Esophagus squamous epithelium (tissue), 5 donors: ENCODE data around the gene RNF121. TPM values are rescaled to one million over a fixed set of nuclear protein-coding genes. Genes with fewer than 3 reads are reported as not detected.

ENCODE experiments used
- DNase-seq: peaks from one replicate; lab custom pipeline; 2025; lab: John Stamatoyannopoulos, UW
- H3K27ac ChIP-seq, 4 donors: fragments of 200-600 bp; sonication (generic); one replicate each; pipeline ENCODE4 v1.5.1; 2016 to 2019; ENCODE audit warnings: mild to moderate bottlenecking in 1 of 4
- H3K27me3 ChIP-seq, 4 donors: fragments of 200-600 bp; sonication (generic); 1 replicate in 3 of 4; 2 replicates in 1 of 4; pipeline versions ENCODE4 v1.5.1 to v1.6.0; 2017 to 2021; ENCODE audit warnings: antibody characterized with exemption in 1 of 4
- H3K36me3 ChIP-seq, 3 donors: fragments of 200-600 bp; sonication (generic); one replicate each; pipeline ENCODE4 v1.5.1; 2016 to 2019
- H3K4me1 ChIP-seq, 3 donors: fragments of 200-600 bp; sonication (generic); one replicate each; pipeline ENCODE4 v1.5.1; 2017 to 2019
- H3K4me3 ChIP-seq, 4 donors: fragments of 200-600 bp; sonication (generic); 1 replicate in 3 of 4; 2 replicates in 1 of 4; pipeline ENCODE4 v1.5.1; 2016 to 2019; ENCODE audit warnings: mild to moderate bottlenecking in 2 of 4, moderate library complexity in 1 of 4
- H3K9me3 ChIP-seq, 3 donors: fragments of 200-600 bp; sonication (generic); one replicate each; pipeline ENCODE4 v1.5.1; 2016 to 2019
- CTCF ChIP-seq, 6 experiments: fragments of 450-650 bp in 4 of 6; fragments of 200-600 bp in 2 of 6; sonication (generic) in 2 of 6; IDR thresholded peaks; one replicate each; pipeline ENCODE4 v1.5.1; 2016 to 2019; ENCODE audit warnings: antibody characterized with exemption in 6 of 6, mild to moderate bottlenecking in 4 of 6, moderate library complexity in 4 of 6
- POLR2A ChIP-seq, 4 donors: fragments of 450-650 bp; IDR thresholded peaks; one replicate each; pipeline ENCODE4 v1.6.1; 2017; ENCODE audit warnings: antibody characterized with exemption in 4 of 4, mild to moderate bottlenecking in 4 of 4, moderate library complexity in 3 of 4
- WGBS, 2 donors: methylation state at CpG; one replicate each; pipeline ENCODE4 v1.1.5; 2018; 5-methylcytosine and 5-hydroxymethylcytosine counted together
- intact Hi-C: fragments of 100-400 bp; cut with DNase I; formaldehyde crosslinking; loops from one replicate; pipeline ENCODE4 v1.15.0; 2022
- total RNA-seq, 4 donors: library from RNA; depleted of rRNA; stranded (reverse); fragments of >200 nt; gene quantifications; one replicate each; pipeline ENCODE4 v1.1.0, GENCODE V29; 2016
- donor health status: DM: yes; HTN: yes; CAD: no.

Gene RNF121
- total RNA-seq, 4 donors from 2014 or later = 10.9 to 17.6 (median 16.3) TPM

DNA sequence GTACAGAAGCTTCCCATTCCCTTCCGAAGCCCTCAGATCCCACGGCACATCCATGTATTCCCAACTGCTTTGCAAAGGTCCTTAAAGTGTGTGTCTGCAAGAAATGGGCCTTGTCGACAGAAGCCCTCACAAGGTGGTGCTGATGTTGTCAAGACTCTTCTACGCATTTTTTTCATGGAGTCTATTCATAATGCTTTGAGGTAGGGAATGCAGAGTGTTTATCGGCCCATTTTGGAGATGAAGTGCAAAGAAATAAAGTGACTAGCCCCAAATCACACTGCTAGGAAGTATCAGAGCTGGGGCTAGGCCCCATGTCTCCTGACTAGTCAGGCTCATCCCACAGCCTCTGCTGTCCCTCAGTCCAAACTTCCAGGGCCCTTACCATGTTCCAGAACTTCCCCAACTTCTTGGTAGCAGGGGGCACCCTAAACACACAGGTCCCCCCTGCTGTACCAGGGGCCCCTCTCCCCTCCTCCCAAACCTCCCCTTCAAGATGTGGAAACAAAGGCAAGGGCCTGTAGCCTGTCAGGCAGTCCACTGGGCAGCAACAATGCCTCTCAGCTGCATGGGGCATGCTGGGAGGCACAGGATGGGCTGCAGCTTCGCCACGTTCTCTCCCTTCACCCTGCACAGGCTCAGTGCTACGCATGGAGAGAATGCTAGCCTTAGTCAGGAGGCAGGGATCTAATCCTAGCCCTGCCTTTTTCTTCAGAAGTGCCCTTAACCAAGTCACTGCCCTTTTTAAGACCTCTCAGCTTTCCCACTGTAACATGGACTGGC, 77.7 kb downstream of the RNF121 start:
- H3K4me1 ChIP-seq = peaks cover 0 to 32% (median 0%) of the 10 kb centered on the region in 3 donors
- no peak for DNase-seq
- no peak overlapping the region for H3K4me3 ChIP-seq

DNA sequence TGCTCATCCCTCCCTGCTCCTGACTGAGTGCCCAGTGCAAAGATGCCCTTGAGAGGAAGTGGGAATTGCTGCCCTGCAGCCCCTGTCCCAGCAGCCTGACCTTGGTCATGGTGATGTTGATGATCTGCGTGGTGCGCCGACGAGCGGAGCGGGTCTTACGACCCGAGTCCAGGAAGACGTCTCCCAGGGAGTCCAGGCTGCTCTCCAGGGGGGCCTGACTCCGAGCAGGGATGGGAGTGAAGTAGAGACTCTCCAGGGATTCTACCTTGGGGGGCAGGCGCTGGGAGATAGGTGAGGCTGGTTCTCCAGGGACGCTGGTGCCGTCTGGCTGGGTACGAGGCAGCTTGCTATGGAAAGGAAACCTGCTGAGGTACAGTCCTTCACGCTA, 78.2 kb downstream of the RNF121 start:
- H3K9me3 ChIP-seq = no peaks in the 10 kb centered on the region
- peaks cover 0 to 38% (median 1%) of the 10 kb centered on the region in 3 donors for H3K4me1 ChIP-seq
- whole genome bisulfite sequencing, 2 donors = 91 to 100% methylated on average over 2 to 6 of the region's 15 CpGs
- no peak for DNase-seq
- H3K27ac ChIP-seq = no peak overlapping the region
- intact Hi-C loops = no loop called here
- no peak overlapping the region for H3K4me3 ChIP-seq
- peaks cover 72 to 100% (median 94%) of the 10 kb centered on the region in 3 donors for H3K36me3 ChIP-seq
- H3K27me3 ChIP-seq = no peaks in the 10 kb centered on the region
- TF ChIP-seq CTCF (IDR thresholded peaks at IDR 0.05) (no peak), POLR2A (IDR thresholded peaks at IDR 0.05) (no peak)

More for the DNA sequence above, 77.7 kb downstream of the RNF121 start:
- H3K27me3 ChIP-seq = no peaks in the 10 kb centered on the region
- H3K9me3 ChIP-seq = no peaks in the 10 kb centered on the region
- H3K36me3 ChIP-seq = peaks cover 67 to 100% (median 88%) of the 10 kb centered on the region in 3 donors
- no peak for TF ChIP-seq POLR2A (IDR thresholded peaks at IDR 0.05)
- TF ChIP-seq CTCF (IDR thresholded peaks at IDR 0.05) = no peak
- intact Hi-C loops = no loop called here
- 76 to 90% methylated on average over 5 to 8 of the region's 8 CpGs for WGBS, 2 donors
- H3K27ac ChIP-seq = no peak overlapping the region

- DNase-seq = no peak
Measured at GRCh38 chr11:72007587-72007986, 78.7 kb downstream of the RNF121 start.

DNA sequence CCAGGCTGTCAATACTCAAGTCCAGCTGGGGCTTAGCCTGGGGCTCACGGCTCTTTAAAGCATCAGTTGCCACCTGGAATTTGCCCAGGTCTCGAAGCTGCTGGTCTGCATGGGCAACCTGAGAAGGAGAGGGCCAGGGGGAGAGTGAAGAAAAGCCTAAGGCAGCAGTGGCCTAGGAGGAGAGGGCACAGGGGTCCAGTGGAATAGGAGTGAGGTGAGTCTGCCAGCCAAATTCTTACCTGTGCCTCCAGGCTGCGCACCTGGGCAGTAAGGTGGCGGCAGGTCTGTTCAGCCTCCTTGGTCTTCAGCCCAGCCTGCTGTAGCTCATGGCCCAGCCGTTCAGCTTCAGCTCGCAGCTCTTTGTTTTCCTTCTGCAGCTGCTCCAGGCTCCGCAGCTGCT, 79.9 kb downstream of the RNF121 start:
- H3K9me3 ChIP-seq = no peaks in the 10 kb centered on the region
- H3K36me3 ChIP-seq = peaks cover 85 to 100% (median 97%) of the 10 kb centered on the region in 3 donors
- intact Hi-C loops = no loop called here
- no peaks in the 10 kb centered on the region for H3K27me3 ChIP-seq
- H3K27ac ChIP-seq = no peak overlapping the region
- no peak for TF ChIP-seq CTCF (IDR thresholded peaks at IDR 0.05)
- TF ChIP-seq POLR2A (IDR thresholded peaks at IDR 0.05) = no peak
- no peak overlapping the region for H3K4me3 ChIP-seq
- 61 to 62% methylated on average over 5 to 6 of the region's 7 CpGs for WGBS, 2 donors
- peaks cover 2 to 55% (median 17%) of the 10 kb centered on the region in 3 donors for H3K4me1 ChIP-seq
- DNase-seq = no peak

More at GRCh38 chr11:72007587-72007986, 78.7 kb downstream of the RNF121 start:
- Histone ChIP-seq H3K9me3 (no peaks in the 10 kb centered on the region), H3K36me3 (peaks cover 77 to 100% (median 97%) of the 10 kb centered on the region in 3 donors), H3K4me1 (peaks cover 0 to 43% (median 5%) of the 10 kb centered on the region in 3 donors), H3K27ac (no peak overlapping the region), H3K27me3 (no peaks in the 10 kb centered on the region), H3K4me3 (no peak overlapping the region)
- intact Hi-C loops = no loop called here
- TF ChIP-seq POLR2A (IDR thresholded peaks at IDR 0.05) (no peak), CTCF (IDR thresholded peaks at IDR 0.05) (no peak)
- 78 to 80% methylated on average over 5 of the region's 5 CpGs for WGBS, 2 donors

GRCh38 chr11:72009156-72009555, 80.3 kb downstream of the RNF121 start:
- intact Hi-C loops = no loop called here
- WGBS, 2 donors = 88 to 95% methylated on average over 3 to 4 of the region's 6 CpGs
- Histone ChIP-seq H3K4me3 (no peak overlapping the region), H3K27me3 (no peaks in the 10 kb centered on the region), H3K27ac (no peak overlapping the region), H3K36me3 (peaks cover 84 to 100% (median 96%) of the 10 kb centered on the region in 3 donors), H3K9me3 (no peaks in the 10 kb centered on the region), H3K4me1 (peaks cover 7 to 59% (median 21%) of the 10 kb centered on the region in 3 donors)
- no peak for DNase-seq
- TF ChIP-seq CTCF (IDR thresholded peaks at IDR 0.05) (no peak), POLR2A (IDR thresholded peaks at IDR 0.05) (no peak)
